ENCODE data around the gene SPACA6.

DNA sequence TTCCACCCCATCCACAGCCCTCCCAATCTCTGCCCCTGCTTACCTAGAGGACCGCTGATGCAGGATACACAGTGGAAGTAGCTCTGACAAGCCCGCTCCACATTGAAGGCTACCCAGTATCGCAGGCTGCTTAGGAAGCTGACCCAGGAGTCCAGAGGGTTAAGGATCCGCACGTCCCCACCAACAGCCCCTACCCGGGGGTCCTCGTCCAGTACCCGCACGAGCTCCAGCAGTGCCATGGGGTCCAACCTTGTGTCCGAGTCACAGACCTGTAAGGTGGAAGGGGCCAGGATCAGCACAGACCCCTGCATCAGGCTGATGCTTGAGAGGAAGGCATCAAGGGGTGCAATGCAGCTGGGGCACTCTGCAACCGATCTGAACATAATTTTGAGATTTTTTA lies 23.8 kb downstream of the SPACA6 start:
- TF ChIP-seq, protein P1, sequence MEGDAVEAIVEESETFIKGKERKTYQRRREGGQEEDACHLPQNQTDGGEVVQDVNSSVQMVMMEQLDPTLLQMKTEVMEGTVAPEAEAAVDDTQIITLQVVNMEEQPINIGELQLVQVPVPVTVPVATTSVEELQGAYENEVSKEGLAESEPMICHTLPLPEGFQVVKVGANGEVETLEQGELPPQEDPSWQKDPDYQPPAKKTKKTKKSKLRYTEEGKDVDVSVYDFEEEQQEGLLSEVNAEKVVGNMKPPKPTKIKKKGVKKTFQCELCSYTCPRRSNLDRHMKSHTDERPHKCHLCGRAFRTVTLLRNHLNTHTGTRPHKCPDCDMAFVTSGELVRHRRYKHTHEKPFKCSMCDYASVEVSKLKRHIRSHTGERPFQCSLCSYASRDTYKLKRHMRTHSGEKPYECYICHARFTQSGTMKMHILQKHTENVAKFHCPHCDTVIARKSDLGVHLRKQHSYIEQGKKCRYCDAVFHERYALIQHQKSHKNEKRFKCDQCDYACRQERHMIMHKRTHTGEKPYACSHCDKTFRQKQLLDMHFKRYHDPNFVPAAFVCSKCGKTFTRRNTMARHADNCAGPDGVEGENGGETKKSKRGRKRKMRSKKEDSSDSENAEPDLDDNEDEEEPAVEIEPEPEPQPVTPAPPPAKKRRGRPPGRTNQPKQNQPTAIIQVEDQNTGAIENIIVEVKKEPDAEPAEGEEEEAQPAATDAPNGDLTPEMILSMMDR (conservative IDR thresholded peaks at IDR 0.05; ENCODE audit: low read length): no peak
- TF ChIP-seq EZH2phosphoT487 (IDR thresholded peaks at IDR 0.05; ENCODE audit: borderline replicate concordance, low read depth, low read length): no peak

Data from OCI-LY7 (cell line).